Measurements from ENCODE around the gene EXOC6.

GRCh38 chr10:93066544-93066913 is 218.2 kb downstream of the EXOC6 start:
- TF ChIP-seq CTCF (IDR thresholded peaks at IDR 0.05) (no peak), POLR2AphosphoS5 (IDR thresholded peaks at IDR 0.05) (no peak)

All from breast epithelium (tissue), 3 donors.